SU-DHL-6 (cell line): ENCODE results near the gene AGPS.

ENCODE experiments used
- H2AFZ ChIP-seq: fragments of 200-600 bp; sonication (generic); 2 replicates; pipeline ENCODE4 v1.6.1; 2014; ENCODE audit warnings: low read depth, mild to moderate bottlenecking, moderate library complexity, mixed read lengths, antibody characterized with exemption, low read length; ENCODE audit not compliant: severe bottlenecking
- H3F3A ChIP-seq: fragments of 200-600 bp; shearing (Covaris generic); 2 replicates; pipeline ENCODE4 v1.6.0; 2016; ENCODE audit warnings: antibody characterized with exemption, mild to moderate bottlenecking; ENCODE audit not compliant: insufficient read depth
- H3K27ac ChIP-seq: fragments of 200-600 bp; sonication (generic); 2 replicates; pipeline ENCODE4 v1.5.1; 2016; ENCODE audit warnings: low read depth, mild to moderate bottlenecking, low read length, moderate library complexity, mixed read lengths
- H3K27me3 ChIP-seq: fragments of 200-600 bp; sonication (generic), shearing (Covaris generic); 2 replicates; pipeline ENCODE4 v1.6.0; 2014; ENCODE audit warnings: mild to moderate bottlenecking, low read length
- H3K36me3 ChIP-seq: fragments of 200-600 bp; sonication (generic); 2 replicates; pipeline ENCODE4 v1.6.1; 2014; ENCODE audit warnings: mild to moderate bottlenecking, low read length, mixed read lengths
- H3K4me2 ChIP-seq: fragments of 300-600, 200-600 bp; shearing (Covaris generic), sonication (generic); 2 replicates; pipeline ENCODE4 v1.6.0; 2014; ENCODE audit warnings: low read length, low read depth, mild to moderate bottlenecking; ENCODE audit not compliant: poor library complexity, severe bottlenecking
- H3K4me3 ChIP-seq: fragments of 200-600 bp; sonication (generic); 2 replicates; pipeline ENCODE4 v1.5.1; 2014; ENCODE audit warnings: antibody characterized with exemption, low read length, mild to moderate bottlenecking, mixed read lengths; ENCODE audit not compliant: insufficient read depth, poor library complexity, severe bottlenecking
- H3K79me2 ChIP-seq: fragments of 200-600 bp; sonication (generic); 2 replicates; pipeline ENCODE4 v1.6.1; 2014; ENCODE audit warnings: mild to moderate bottlenecking, low read length, moderate library complexity; ENCODE audit not compliant: insufficient read depth
- H3K9ac ChIP-seq: fragments of 200-600 bp; sonication (generic); 2 replicates; pipeline ENCODE4 v1.7.0; 2014; ENCODE audit warnings: mild to moderate bottlenecking, low read length
- H3K9me2 ChIP-seq: fragments of 200-600 bp; sonication (generic); replicated peaks from 2 replicates; pipeline ENCODE4 v1.6.1; 2014; ENCODE audit warnings: low read length; ENCODE audit not compliant: insufficient read depth
- H3K9me3 ChIP-seq: fragments of 200-600 bp; sonication (generic); 2 replicates; pipeline ENCODE4 v1.6.1; 2014; ENCODE audit warnings: low read length, mixed read lengths; ENCODE audit not compliant: insufficient read depth
- H4K20me1 ChIP-seq: fragments of 200-600 bp; sonication (generic); 2 replicates; pipeline ENCODE4 v1.6.1; 2014; ENCODE audit warnings: low read depth, mild to moderate bottlenecking, antibody characterized with exemption, low read length, moderate library complexity, mixed read lengths
- CTCF ChIP-seq: fragments of 200-600 bp; sonication (generic); IDR thresholded peaks from one replicate; pipeline ENCODE4 v1.5.1; 2017; ENCODE audit warnings: antibody characterized with exemption, mild to moderate bottlenecking, low read length, moderate library complexity; ENCODE audit not compliant: insufficient read depth, poor library complexity, severe bottlenecking
- EZH2phosphoT487 ChIP-seq: fragments of 200-600 bp; sonication (generic), shearing (Covaris generic); conservative IDR thresholded peaks from 2 replicates; pipeline ENCODE4 v1.6.1; 2018; ENCODE audit warnings: mild to moderate bottlenecking, antibody characterized with exemption, low read length, moderate library complexity, mixed read lengths

Gene AGPS

GRCh38 chr2:177398791-177399190 is 6.2 kb downstream of the AGPS start:
- Histone ChIP-seq H3K9me2 (no peaks in the 10 kb centered on the region), H3K9me3 (no peaks in the 10 kb centered on the region), H3F3A (no peaks in the 10 kb centered on the region), H3K27me3 (no peaks in the 10 kb centered on the region), H3K27ac (no peak overlapping the region), H3K36me3 (no peaks in the 10 kb centered on the region), H3K4me2 (no peak overlapping the region), H2AFZ (no peak overlapping the region), H3K9ac (no peak overlapping the region), H3K79me2 (peaks cover 97% of the 10 kb centered on the region), H4K20me1 (peaks cover 6% of the 10 kb centered on the region; the same call in 1 of the 2 replicates), H3K4me3 (no peak overlapping the region)
- no peak for TF ChIP-seq CTCF
- TF ChIP-seq EZH2phosphoT487, result no peak

GRCh38 chr2:177399376-177399775 is 6.8 kb downstream of the AGPS start:
- peaks cover 10% of the 10 kb centered on the region; the same call in 1 of the 2 replicates for H4K20me1 ChIP-seq

GRCh38 chr2:177400337-177400923 is 7.9 kb downstream of the AGPS start:
- H3K79me2 ChIP-seq, result peaks cover 97% of the 10 kb centered on the region
- no peak overlapping the region for H3K4me3 ChIP-seq
- H3K4me2 ChIP-seq, result no peak overlapping the region
- TF ChIP-seq CTCF (no peak), EZH2phosphoT487 (no peak)
- no peak overlapping the region for H3K9ac ChIP-seq
- H3K9me2 ChIP-seq, result no peaks in the 10 kb centered on the region
- no peak overlapping the region for H3K27ac ChIP-seq
- H3K27me3 ChIP-seq, result no peaks in the 10 kb centered on the region
- H3K36me3 ChIP-seq, result no peaks in the 10 kb centered on the region
- H3K9me3 ChIP-seq, result no peaks in the 10 kb centered on the region
- no peak overlapping the region for H2AFZ ChIP-seq
- peaks cover 15% of the 10 kb centered on the region; the same call in 1 of the 2 replicates for H4K20me1 ChIP-seq
- no peaks in the 10 kb centered on the region for H3F3A ChIP-seq

More at GRCh38 chr2:177399376-177399775, 6.8 kb downstream of the AGPS start:
- H3F3A ChIP-seq, result no peaks in the 10 kb centered on the region
- no peaks in the 10 kb centered on the region for H3K9me2 ChIP-seq
- no peak for TF ChIP-seq EZH2phosphoT487
- TF ChIP-seq CTCF, result no peak
- H3K4me3 ChIP-seq, result no peak overlapping the region
- no peaks in the 10 kb centered on the region for H3K36me3 ChIP-seq
- no peak overlapping the region for H3K27ac ChIP-seq
- no peaks in the 10 kb centered on the region for H3K27me3 ChIP-seq
- H3K79me2 ChIP-seq, result peaks cover 97% of the 10 kb centered on the region
- H2AFZ ChIP-seq, result no peak overlapping the region
- H3K4me2 ChIP-seq, result no peak overlapping the region
- no peak overlapping the region for H3K9ac ChIP-seq
- H3K9me3 ChIP-seq, result no peaks in the 10 kb centered on the region
